Measurements from ENCODE around the gene LMF2. TPM values are rescaled to one million over a fixed set of nuclear protein-coding genes. Genes with fewer than 3 reads are reported as not detected.
"Not testable (repeated sequence)": the region's sequence is repeated elsewhere in the genome, so short reads cannot be mapped to it uniquely, and the experiment has no call there.

LMF2 gene
- total and polyA plus RNA-seq, 2 of the 8 experiments (the other 6 are each of a cell fraction or from before 2014, with no cell fraction given): 34.3 to 62.9 TPM

GRCh38 chr22:50533856-50534711 lies 26.6 kb upstream of the LMF2 start:
- FAIRE-seq; H4K8ac ChIP-seq (ENCODE audit: extremely low read depth, insufficient read depth, low read length); H3K18ac ChIP-seq (ENCODE audit: extremely low read depth, low read length); H3K4ac ChIP-seq (replicated peaks; ENCODE audit: insufficient read length, low read depth, low read length); H2AK5ac ChIP-seq (ENCODE audit: low read depth, low read length); H4K20me1 ChIP-seq (replicated peaks in 1 of 2; ENCODE audit: control insufficient read depth in 1 of 2, insufficient read depth in 2 of 2, low read length in 2 of 2); H2BK12ac ChIP-seq (ENCODE audit: low read depth, low read length); H3K56ac ChIP-seq (replicated peaks; ENCODE audit: insufficient read length, low read depth, low read length); H2AFZ ChIP-seq (ENCODE audit: low read length); H3K4me3 ChIP-seq (ENCODE audit: extremely low read depth in 1 of 4, insufficient read depth in 2 of 4, low read depth in 3 of 4, low read length in 4 of 4); H2BK120ac ChIP-seq (replicated peaks; ENCODE audit: low read depth, low read length); H3K79me1 ChIP-seq (ENCODE audit: low read depth, low read length); H4K5ac ChIP-seq (ENCODE audit: insufficient read length, low read depth, low read length); POLR2A ChIA-PET (ENCODE audit: partially characterized antibody); H2BK5ac ChIP-seq (ENCODE audit: low read depth, low read length); H4K91ac ChIP-seq (replicated peaks; ENCODE audit: insufficient read length, low read length); H3K4me2 ChIP-seq (ENCODE audit: insufficient read depth in 1 of 2, low read depth in 2 of 2, low read length in 2 of 2); H3K9ac ChIP-seq (replicated peaks in 1 of 4; ENCODE audit: extremely low read depth in 1 of 4, low read depth in 3 of 4, low read length in 3 of 4); H2BK20ac ChIP-seq (ENCODE audit: low read length); H2BK15ac ChIP-seq (ENCODE audit: low read length); H3K79me2 ChIP-seq (ENCODE audit: control insufficient read depth in 1 of 2, insufficient read depth in 2 of 2, low read length in 2 of 2); H3K9me3 ChIP-seq (ENCODE audit: insufficient read depth in 2 of 2, low read depth in 1 of 2, low read length in 1 of 2); H3K23ac ChIP-seq (ENCODE audit: insufficient read length); H3K36me3 ChIP-seq (ENCODE audit: control insufficient read depth in 2 of 4, insufficient read depth in 4 of 4, low read length in 3 of 4); H3K14ac ChIP-seq (ENCODE audit: insufficient read length); H3K27ac ChIP-seq (ENCODE audit: low read depth, low read length); DNase-seq (ENCODE audit: low read depth in 1 of 2, low spot score in 2 of 2): not testable (repeated sequence)
- H3K23me2 ChIP-seq (ENCODE audit: low read depth, low read length): peaks cover 18% of the 10 kb centered on the region; the same call in 1 of the 2 replicates
- peak; percentile 83 for TF ChIP-seq SRF (IDR thresholded peaks at IDR 0.05; ENCODE audit: low read depth, low read length)
- CTCF ChIA-PET (ENCODE audit: partially characterized antibody): interaction anchor here (0.9 to 1.2 kb wide), 3 partner anchors 8 to 82 kb away, joined by 3 to 5 read pairs (median 5); partner anchors contain the start of gene SCO2
- H3K4me1 ChIP-seq (replicated peaks in 1 of 4; ENCODE audit: control insufficient read depth in 3 of 4, insufficient read depth in 4 of 4, low read length in 3 of 4): peaks cover 0 to 14% (median 5%) of the 10 kb centered on the region in 4 experiments; a peak in 5 of 7 replicates
- WGBS, 2 experiments (ENCODE audit: extremely low coverage in 1 of 2, insufficient coverage in 1 of 2, insufficient read length in 1 of 2, insufficient replicate concordance in 2 of 2, low coverage in 1 of 2, low lambda C conversion rate in 2 of 2, missing lambda C conversion rate in 1 of 2): 87% methylated on average over 21 of the region's 21 CpGs; no CpG with 5 or more reads in 1 of the 2 experiments
- peaks cover 35 to 45% (median 42%) of the 10 kb centered on the region in 4 experiments for H3K27me3 ChIP-seq (replicated peaks in 1 of 4; ENCODE audit: control insufficient read depth in 3 of 4, extremely low read depth in 1 of 4, insufficient read depth in 3 of 4, low read length in 3 of 4)

Measured in H1 (cell line).